Activated CD8-positive, alpha-beta memory T cell treated with anti-CD3 and anti-CD28 coated beads, Interleukin-2, amount 50 U/mL, for 4 hours (primary cell): ENCODE results near the gene TNPO3.
"Not testable (repeated sequence)": the region's sequence is repeated elsewhere in the genome, so short reads cannot be mapped to it uniquely, and the experiment has no call there.

Experiments
- DNase-seq: peaks from one replicate; pipeline ENCODE4 v3.0.0-alpha.2; 2020

Gene TNPO3

GRCh38 chr7:128954830-128955802 is 99.8 kb downstream of the TNPO3 start:
- DNase-seq = no peak

GRCh38 chr7:128954150-128954549 is 100.8 kb downstream of the TNPO3 start:
- DNase-seq = no peak

- DNase-seq = no peak
Observed at GRCh38 chr7:128951296-128951695, 103.6 kb downstream of the TNPO3 start.

GRCh38 chr7:128948976-128949760 is 105.7 kb downstream of the TNPO3 start:
- DNase-seq = no peak

- DNase-seq = no peak
Observed at GRCh38 chr7:128948312-128948973, 106.5 kb downstream of the TNPO3 start.

- DNase-seq = no peak
Observed at GRCh38 chr7:128947854-128948253, 107.1 kb downstream of the TNPO3 start.

- no peak for DNase-seq
Observed at GRCh38 chr7:128946936-128947830, 107.7 kb downstream of the TNPO3 start.

- DNase-seq = no peak
Observed at GRCh38 chr7:128945668-128946366, 109.1 kb downstream of the TNPO3 start.

GRCh38 chr7:128944487-128945236 is 110.2 kb downstream of the TNPO3 start:
- DNase-seq = no peak

- not testable (repeated sequence) for DNase-seq
Observed at GRCh38 chr7:128943251-128943650, 111.7 kb downstream of the TNPO3 start.

GRCh38 chr7:128941946-128942526 is 112.9 kb downstream of the TNPO3 start:
- no peak for DNase-seq

- DNase-seq = no peak
Observed at GRCh38 chr7:128941323-128941890, 113.5 kb downstream of the TNPO3 start.

GRCh38 chr7:128940494-128941322 is 114.2 kb downstream of the TNPO3 start:
- no peak for DNase-seq

GRCh38 chr7:128939861-128940410 is 115.0 kb downstream of the TNPO3 start:
- DNase-seq = no peak

- DNase-seq = no peak
Observed at GRCh38 chr7:128939075-128939860, 115.6 kb downstream of the TNPO3 start.

- no peak for DNase-seq
Observed at GRCh38 chr7:128938544-128939074, 116.3 kb downstream of the TNPO3 start.
